ENCODE data around the gene DST. TPM values are rescaled to one million over a fixed set of nuclear protein-coding genes. Genes with fewer than 3 reads are reported as not detected.

DST gene
- total RNA-seq, 1 experiment from 2014 or later, result 91.9 TPM

- Histone ChIP-seq H3K4ac (ENCODE audit: low read depth, low read length) (no peak overlapping the region), H3K9ac (ENCODE audit: extremely low read depth, insufficient read length, low read length) (no peak overlapping the region), H3K4me2 (ENCODE audit: insufficient read depth, insufficient read length, low read length) (no peak overlapping the region), H4K5ac (ENCODE audit: insufficient read length, low read depth, low read length) (no peak overlapping the region), H2AK5ac (ENCODE audit: insufficient read length, low read length) (no peak overlapping the region), H3K9me3 (ENCODE audit: control insufficient read depth, low read depth, low read length) (no peaks in the 10 kb centered on the region), H3K79me2 (ENCODE audit: insufficient read depth, low read length) (no peaks in the 10 kb centered on the region), H3K23ac (ENCODE audit: insufficient read length, low read depth, low read length) (no peak overlapping the region), H2BK20ac (ENCODE audit: low read depth, low read length, poor library complexity, severe bottlenecking) (no peak overlapping the region), H3K4me1 (ENCODE audit: insufficient read depth, low read length) (no peaks in the 10 kb centered on the region; the same call in 1 of the 2 replicates), H4K20me1 (ENCODE audit: control insufficient read depth, insufficient read depth, insufficient read length) (no peaks in the 10 kb centered on the region), H3K14ac (ENCODE audit: insufficient read depth, low read length) (no peak overlapping the region), H4K91ac (ENCODE audit: insufficient read length, low read depth, low read length) (no peak overlapping the region), H3K27ac (ENCODE audit: insufficient read length, low read depth, low read length) (no peak overlapping the region), H3K56ac (ENCODE audit: insufficient read length, low read depth, low read length) (no peak overlapping the region), H3K23me2 (ENCODE audit: insufficient read length, low read depth, low read length, poor library complexity, severe bottlenecking) (no peaks in the 10 kb centered on the region), H2BK120ac (ENCODE audit: low read depth, low read length, poor library complexity, severe bottlenecking) (no peak overlapping the region), H3T11ph (ENCODE audit: low read length) (no peak overlapping the region), H4K8ac (replicated peaks; ENCODE audit: insufficient read length, low read depth, low read length) (no peak overlapping the region), H2BK15ac (ENCODE audit: low read depth, low read length) (no peak overlapping the region), H2BK5ac (ENCODE audit: insufficient read length, low read length) (no peak overlapping the region), H3K18ac (ENCODE audit: insufficient read length, low read depth, low read length) (no peak overlapping the region), H3K79me1 (ENCODE audit: insufficient read depth, low read depth, low read length, poor library complexity, severe bottlenecking) (no peaks in the 10 kb centered on the region), H2AFZ (ENCODE audit: low read length) (no peak overlapping the region), H2BK12ac (ENCODE audit: insufficient read length, low read depth, low read length) (no peak overlapping the region), H3K27me3 (ENCODE audit: insufficient read depth, low read length) (no peaks in the 10 kb centered on the region)
- Mint-ChIP-seq H3K27me3 (ENCODE audit: low read depth) (no peaks in the 10 kb centered on the region), H3K9me3 (no peaks in the 10 kb centered on the region), H3K27ac (no peak overlapping the region), H3K36me3 (ENCODE audit: insufficient read depth in 1 of 3, low read depth in 3 of 3) (no peaks in the 10 kb centered on the region; a peak in 1 of 7 replicates), H3K4me3 (no peak overlapping the region), H3K4me1 (peaks cover 29 to 39% of the 10 kb centered on the region in 2 experiments)
- TF ChIP-seq CTCF (conservative IDR thresholded peaks at IDR 0.05), result no peak
- no CpG with 5 or more reads among the region's 1 CpG for WGBS (ENCODE audit: extremely low coverage, insufficient read length, low lambda C conversion rate)
- DNase-seq, result no peak
These were observed 47.0 kb upstream of the DST start for GRCh38 chr6:56689663-56690062.
